IMR-90 (cell line): ENCODE data around the gene TTC28.

ENCODE experiments used
- CTCF ChIP-seq: conservative IDR thresholded peaks from 2 replicates; pipeline ENCODE4 v1.5.1; 2012; ENCODE audit warnings: mild to moderate bottlenecking, low read depth, low read length, improper control_type of control experiment
- ELK1 ChIP-seq: fragments of 150-350 bp; IDR thresholded peaks from 2 replicates; pipeline ENCODE4 v1.6.1; 2016; ENCODE audit warnings: low read depth, mild to moderate bottlenecking, low read length, moderate library complexity, borderline replicate concordance
- MAZ ChIP-seq: IDR thresholded peaks from 2 replicates; pipeline ENCODE4 v1.6.1; 2012; ENCODE audit warnings: low read depth, mild to moderate bottlenecking, low read length, improper control_type of control experiment, moderate library complexity, borderline replicate concordance
- MXI1 ChIP-seq: IDR thresholded peaks from 2 replicates; pipeline ENCODE4 v1.6.1; 2012; ENCODE audit warnings: low read depth, mild to moderate bottlenecking, low read length, moderate library complexity, borderline replicate concordance
- NFE2L2 ChIP-seq: fragments of 150-350 bp; IDR thresholded peaks from 2 replicates; pipeline ENCODE4 v1.6.1; 2016; ENCODE audit warnings: low read depth, mild to moderate bottlenecking, low read length
- POLR2A ChIP-seq: IDR thresholded peaks from 2 replicates; pipeline ENCODE4 v1.6.1; 2012; ENCODE audit warnings: mild to moderate bottlenecking, low read depth, low read length
- RAD21 ChIP-seq: IDR thresholded peaks from 2 replicates; pipeline ENCODE4 v1.6.1; 2012; ENCODE audit warnings: low read length, improper control_type of control experiment
- RFX5 ChIP-seq: IDR thresholded peaks from 2 replicates; pipeline ENCODE4 v1.8.0; 2012; ENCODE audit warnings: low read depth, mild to moderate bottlenecking, low read length, moderate library complexity

GRCh38 chr22:28296452-28296851 is 383.2 kb downstream of the TTC28 start:
- TF ChIP-seq CTCF = no peak
- TF ChIP-seq POLR2A = no peak
- no peak for TF ChIP-seq NFE2L2
- TF ChIP-seq ELK1 = no peak
- TF ChIP-seq RAD21 = no peak
- TF ChIP-seq MXI1 = no peak
- no peak for TF ChIP-seq MAZ
- no peak for TF ChIP-seq RFX5
